GM12874 (cell line): ENCODE data around the gene PRPF38A.

Experiments used
- CTCF ChIP-seq: IDR thresholded peaks from 2 replicates; pipeline ENCODE4 v1.5.1; 2011; ENCODE audit warnings: low read depth, mild to moderate bottlenecking, control low read depth, low read length, moderate library complexity; ENCODE audit not compliant: insufficient read depth

The PRPF38A gene

GRCh38 chr1:52359676-52360594 lies 44.5 kb upstream of the PRPF38A start:
- TF ChIP-seq CTCF, result no peak

- TF ChIP-seq CTCF, result no peak
Observed at GRCh38 chr1:52360595-52360968, 43.8 kb upstream of the PRPF38A start.

- TF ChIP-seq CTCF, result 0 out of 2 replicates have a peak, but pooled peaks have one; percentile 8
Observed at GRCh38 chr1:52364235-52364839, 40.1 kb upstream of the PRPF38A start.

GRCh38 chr1:52365071-52365745 lies 39.2 kb upstream of the PRPF38A start:
- no peak for TF ChIP-seq CTCF

GRCh38 chr1:52365746-52366516 lies 38.5 kb upstream of the PRPF38A start, which contains the start of gene CC2D1B:
CC2D1B (minus strand) TSS chr1:52366205; CDS start chr1:52364620, 1,585 bp downstream.
- no peak for TF ChIP-seq CTCF

- no peak for TF ChIP-seq CTCF
Observed at GRCh38 chr1:52366517-52366827, 37.9 kb upstream of the PRPF38A start.

- no peak for TF ChIP-seq CTCF
Observed at GRCh38 chr1:52367272-52367671, 37.1 kb upstream of the PRPF38A start.
